GM21390 (cell line): ENCODE results near the gene FXYD7.
"Not testable (repeated sequence)": the region's sequence is repeated elsewhere in the genome, so short reads cannot be mapped to it uniquely, and the experiment has no call there.

ENCODE experiments used
- ATAC-seq: cut with Tn5 transposase; IDR thresholded peaks from one replicate; pipeline ENCODE4 v1.9.1; 2021; ENCODE audit not compliant: unreplicated experiment

The FXYD7 gene

DNA sequence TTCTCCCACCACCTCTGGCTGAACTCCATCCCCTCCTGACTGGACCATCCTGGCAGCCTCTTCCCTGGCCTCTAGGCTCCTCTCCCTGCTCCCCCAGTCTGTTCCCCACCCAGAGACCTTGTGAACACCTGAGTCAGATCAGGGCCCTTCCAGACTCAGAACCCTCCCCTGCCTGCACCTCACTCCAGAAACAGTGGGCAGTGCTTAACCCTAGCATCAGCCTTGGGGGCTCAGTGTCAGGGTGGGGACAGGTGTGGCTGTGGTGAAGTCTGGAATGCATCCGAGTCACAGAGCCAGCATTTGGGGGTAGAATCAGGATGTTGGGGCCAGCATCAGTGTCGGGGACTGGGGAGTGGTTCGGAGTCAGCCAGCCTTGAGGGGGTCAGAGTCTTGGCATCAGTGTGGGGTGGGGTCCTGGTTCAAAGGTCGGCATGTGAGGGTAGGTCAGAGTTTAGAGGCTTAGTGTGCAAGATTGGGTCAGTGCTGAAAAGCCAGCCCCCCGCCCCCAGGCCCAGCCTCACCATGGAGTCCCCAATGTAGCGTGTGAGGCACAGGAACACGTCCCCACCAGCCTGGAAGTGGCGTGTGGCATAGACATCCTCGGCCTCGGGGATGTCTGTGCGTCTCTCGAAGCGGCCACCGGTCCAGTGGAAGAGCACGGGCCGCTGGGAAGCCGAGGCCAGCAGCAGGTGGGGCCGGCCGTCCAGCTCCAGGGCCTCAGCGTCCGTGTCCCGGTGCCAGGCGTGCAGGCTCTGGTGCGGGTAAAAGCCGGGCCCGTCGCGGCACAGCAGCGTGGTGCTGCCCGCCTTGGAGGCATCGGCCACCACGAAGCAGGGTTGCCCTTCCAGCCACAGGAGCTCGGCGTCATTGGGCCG, 17.1 kb upstream of the FXYD7 start:
- no peak for ATAC-seq

GRCh38 chr19:35126624-35126959, 16.5 kb upstream of the FXYD7 start:
- ATAC-seq: no peak

GRCh38 chr19:35127871-35128270, 15.2 kb upstream of the FXYD7 start:
- no peak for ATAC-seq

DNA sequence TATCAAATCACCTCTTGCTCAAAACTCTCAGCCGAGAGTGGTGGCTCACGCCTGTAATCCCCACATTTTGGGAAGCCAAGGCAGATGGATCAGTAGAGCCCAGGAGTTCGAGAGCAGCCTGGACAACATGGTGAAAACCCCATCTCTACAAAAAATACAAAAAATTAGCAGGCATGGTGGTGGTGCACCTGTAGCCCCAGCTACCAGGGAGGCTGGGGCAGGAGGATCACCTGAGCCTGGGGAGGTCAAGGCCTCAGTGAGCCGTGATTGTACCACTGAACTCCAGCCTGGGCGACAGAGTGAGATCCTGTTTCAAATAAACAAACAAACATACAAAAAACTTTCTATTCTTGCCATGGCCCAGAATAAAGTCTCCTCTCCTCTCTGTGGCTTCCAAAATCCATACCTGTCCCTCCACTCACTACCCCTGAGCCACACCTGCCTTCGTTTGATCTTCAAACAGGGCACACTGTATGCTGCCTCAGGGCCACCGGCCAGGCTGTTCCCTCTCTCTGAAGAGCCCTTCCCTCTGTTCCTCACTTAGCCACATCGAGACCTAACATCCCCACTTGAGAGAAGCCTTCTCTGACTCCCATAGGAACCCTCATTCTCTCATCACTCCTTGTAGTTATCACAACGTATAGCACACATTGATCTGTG, 14.5 kb upstream of the FXYD7 start:
- ATAC-seq: no peak

- ATAC-seq: not testable (repeated sequence)
These were observed 13.3 kb upstream of the FXYD7 start for GRCh38 chr19:35129724-35130274.

DNA sequence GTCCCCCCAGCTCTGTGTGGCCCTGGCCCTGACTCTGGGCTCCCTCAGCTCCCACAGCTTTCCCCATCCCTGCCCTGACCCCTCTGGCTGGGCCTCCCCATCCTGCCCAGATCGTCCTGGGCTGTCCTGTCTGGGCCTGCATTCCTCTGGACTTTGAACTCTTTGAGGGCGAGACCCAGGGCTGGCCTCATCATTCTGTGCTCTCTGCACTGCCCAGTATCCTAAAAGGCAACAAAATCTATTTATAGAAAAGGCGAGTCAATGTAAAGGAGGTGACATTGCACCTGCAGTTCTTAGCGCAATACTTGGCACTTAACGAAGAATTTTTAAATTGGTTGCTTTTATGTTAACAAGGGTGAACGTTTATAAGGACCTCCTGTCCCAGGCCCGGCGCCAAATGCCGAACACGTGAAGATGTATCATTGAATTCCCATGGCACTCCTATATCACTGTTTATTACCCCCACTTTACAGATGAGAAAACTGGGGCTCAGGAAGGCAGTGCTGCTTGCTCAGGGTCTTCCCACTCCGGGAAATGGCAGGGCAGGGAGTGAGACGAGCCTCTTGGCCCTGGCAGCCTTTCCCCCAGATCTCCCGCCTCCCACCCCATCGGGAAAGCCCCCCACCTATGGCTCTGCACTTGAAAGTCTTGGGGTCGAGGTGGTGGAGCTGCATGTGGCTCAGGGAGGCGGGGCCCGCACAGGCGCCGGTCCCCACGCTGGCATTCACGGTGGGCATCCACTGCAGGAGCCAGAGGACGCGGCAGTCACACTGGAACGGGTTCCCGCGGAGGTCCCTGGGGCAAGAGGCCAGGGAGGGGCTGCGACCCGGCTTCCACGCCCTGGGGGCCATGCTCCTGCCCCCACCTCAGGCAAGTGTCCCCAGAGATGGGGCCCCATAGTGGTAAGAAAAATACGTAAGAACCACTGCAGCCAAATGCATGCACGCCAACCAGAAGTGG, 12.0 kb upstream of the FXYD7 start:
- no peak for ATAC-seq

GRCh38 chr19:35132254-35132653, 10.8 kb upstream of the FXYD7 start:
- no peak for ATAC-seq

DNA sequence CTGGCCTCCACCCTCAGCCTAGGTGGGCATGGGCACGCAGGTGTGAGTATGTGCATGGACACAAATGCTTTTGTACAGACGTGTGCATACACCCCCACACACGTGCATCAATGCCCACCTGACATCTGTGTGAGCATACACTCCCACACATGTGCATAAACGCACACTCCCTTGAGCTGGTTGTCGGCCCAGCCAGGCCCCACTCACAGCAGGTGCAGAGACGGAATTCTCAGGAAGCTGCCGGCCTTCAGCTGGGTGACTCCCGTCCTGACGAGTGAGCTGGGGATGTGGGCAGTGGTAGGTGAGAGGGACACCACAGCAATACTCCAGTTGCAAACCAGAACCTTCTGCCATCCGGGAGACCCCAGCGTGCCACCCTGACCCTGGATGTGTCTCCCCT, 9.2 kb upstream of the FXYD7 start:
- ATAC-seq: no peak

DNA sequence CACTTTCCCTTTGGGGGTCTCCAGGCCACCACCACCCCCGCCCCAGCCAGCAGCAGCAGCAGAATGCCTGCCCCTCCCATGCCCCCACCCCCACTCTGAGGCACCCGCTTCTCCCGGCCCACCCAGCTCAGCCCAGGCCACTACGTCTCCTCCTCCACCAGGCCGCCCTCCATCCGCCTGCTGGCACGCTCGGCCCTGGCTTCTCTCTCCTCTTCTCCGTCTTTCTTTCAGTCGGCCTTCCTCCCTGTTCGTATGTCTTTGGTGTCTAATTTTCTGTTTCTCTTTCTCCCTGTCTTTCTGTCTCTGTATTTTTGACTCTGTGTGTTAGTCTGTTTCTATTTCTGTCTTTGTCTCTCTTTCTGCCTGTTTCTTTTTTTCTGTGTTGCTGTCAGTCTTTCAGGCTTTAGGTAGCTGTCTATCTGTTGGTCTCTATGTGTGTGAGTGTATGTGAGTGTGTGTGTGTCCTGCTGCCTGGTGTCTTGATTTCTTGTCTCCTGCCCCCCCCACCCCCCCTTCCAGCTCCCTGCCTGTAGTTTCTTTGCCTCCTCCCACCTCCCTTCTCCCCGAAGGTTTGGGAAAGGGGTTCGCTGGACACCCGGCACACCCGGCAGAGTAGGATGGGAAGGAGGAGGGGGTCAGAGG, 8.3 kb upstream of the FXYD7 start, which contains the start of gene LGI4:
TSS of gene LGI4 (minus strand) at position 459 of the 642 bp plus-strand sequence. CDS start at position 80, 379 bp downstream.
- no peak for ATAC-seq

DNA sequence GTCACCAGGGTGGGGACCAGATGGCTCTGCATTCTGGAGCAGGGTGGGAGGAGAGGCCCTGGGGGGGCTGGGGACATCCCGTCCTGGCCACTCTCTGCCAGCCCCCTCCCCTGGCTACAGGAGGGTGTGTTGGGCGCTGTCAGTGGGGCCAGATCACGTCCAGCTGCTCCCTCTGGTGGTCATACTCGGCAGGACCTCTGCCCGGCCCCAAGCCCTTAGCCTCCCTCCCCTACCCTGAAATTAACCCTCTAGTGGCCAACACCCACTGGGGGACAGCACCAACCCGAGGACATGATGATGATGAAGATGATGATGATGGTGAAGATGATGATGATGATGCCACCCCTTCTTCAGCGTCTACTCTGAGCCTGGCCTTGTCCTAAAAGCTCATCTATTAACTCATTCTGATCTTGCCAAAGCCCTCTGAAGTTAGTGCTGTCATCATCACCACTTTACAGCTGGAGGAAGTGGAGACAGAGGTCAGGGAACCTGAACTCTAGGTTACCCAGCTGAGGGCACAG, 7.6 kb upstream of the FXYD7 start:
- no peak for ATAC-seq

- no peak for ATAC-seq
These were observed 6.8 kb upstream of the FXYD7 start for GRCh38 chr19:35136231-35136630.

DNA sequence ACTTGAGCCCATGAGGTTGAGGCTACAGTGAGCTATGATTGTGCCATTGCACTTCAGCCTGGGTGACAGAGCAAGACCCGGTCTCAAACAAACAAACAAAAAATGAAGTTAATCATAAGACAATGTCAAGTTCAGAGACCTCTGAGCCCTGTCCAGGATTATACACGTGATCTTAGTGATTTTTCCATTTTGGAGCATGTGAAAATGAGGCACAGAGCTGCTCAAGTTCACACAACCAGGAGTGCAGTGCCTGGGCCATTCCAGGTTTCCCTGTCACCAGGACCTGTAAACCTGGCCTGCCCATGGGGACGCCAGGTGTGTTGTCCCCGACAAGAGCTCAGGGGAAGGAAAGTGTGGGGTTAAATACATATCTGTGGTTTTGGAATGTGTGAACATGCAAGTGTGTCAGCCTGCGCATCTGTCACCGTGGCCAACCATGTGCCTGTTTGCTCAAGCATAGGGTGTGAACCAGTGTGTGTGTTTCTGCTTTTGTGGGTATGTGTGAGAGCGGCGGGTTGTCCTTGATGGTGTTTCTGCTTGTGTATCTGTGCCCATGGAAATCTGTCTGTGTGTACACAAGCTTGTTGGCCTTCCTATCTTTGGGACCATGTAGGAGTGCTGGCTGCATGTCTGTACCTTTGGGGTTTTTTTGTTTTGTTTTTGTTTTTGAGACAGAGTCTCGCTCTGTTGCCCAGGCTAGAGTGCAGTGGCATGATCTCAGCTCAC, 5.9 kb upstream of the FXYD7 start:
- no peak for ATAC-seq

GRCh38 chr19:35138305-35138892, 4.7 kb upstream of the FXYD7 start, which contains the start of gene FXYD1:
Gene FXYD1, plus strand, starts transcription at chr19:35138824. Its CDS starts 1,256 bp downstream, at chr19:35140080.
- ATAC-seq: no peak

GRCh38 chr19:35140207-35140961, 2.7 kb upstream of the FXYD7 start:
- ATAC-seq: no peak

- ATAC-seq: no peak
These were observed 1.9 kb upstream of the FXYD7 start for GRCh38 chr19:35140962-35141836.

DNA sequence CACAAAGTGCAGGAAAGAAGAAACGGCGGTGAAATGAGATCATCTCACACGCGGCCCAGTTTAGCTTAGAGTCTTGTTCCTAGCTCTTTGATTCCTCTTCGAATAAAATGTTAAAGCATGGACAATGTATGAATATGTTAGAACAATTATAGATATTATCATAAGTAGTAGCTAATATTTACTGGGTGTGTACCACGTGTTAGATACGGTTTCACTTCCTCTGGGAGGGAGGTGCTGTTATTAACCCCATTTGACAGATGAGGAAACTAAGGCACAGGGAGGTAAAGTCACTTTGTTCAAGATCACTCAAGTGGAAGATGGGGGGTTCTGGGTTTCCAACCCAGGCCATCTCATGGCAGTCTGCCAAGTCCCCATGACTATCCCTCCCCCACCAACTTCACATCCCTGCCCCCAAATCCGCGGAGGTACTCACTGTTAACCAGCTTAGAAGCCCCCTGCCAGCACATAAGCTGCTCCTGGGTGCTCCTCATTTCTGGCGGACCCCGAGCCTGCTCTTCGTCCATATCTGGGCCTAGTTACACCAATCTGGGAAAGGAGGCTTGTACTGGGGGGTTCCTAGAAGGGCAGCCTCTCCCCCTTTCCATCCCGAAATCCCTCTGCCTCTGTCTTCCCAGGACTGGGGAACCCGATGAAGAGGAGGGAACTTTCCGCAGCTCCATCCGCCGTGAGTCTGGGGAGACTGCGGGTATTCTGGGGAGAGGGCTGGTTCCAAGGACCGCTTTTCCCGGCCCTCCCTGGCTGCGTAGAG, 1.0 kb upstream of the FXYD7 start:
- ATAC-seq: no peak
